D721Med (cell line): ENCODE data around the gene SLC51A.

ENCODE experiments used
- DNase-seq: peaks from one replicate; pipeline ENCODE4 v3.0.0; 2011; ENCODE audit warnings: low spot score; ENCODE audit not compliant: insufficient read length
- FAIRE-seq: peaks from 2 replicates; lab custom pipeline; 2011; peaks lifted over from hg19 to GRCh38; lab: Jason Lieb, UNC
- CTCF ChIP-seq: IDR thresholded peaks from 2 replicates; pipeline ENCODE4 v1.5.1; 2012; ENCODE audit warnings: mild to moderate bottlenecking, control low read depth; ENCODE audit not compliant: insufficient read depth; ENCODE audit errors: missing control alignments

Gene SLC51A

GRCh38 chr3:196227121-196227561 is 10.8 kb downstream of the SLC51A start:
- FAIRE-seq (no peak), DNase-seq (no peak)
- no peak for TF ChIP-seq CTCF

GRCh38 chr3:196227629-196228493 is 11.5 kb downstream of the SLC51A start:
- FAIRE-seq (no peak), DNase-seq (no peak)
- no peak for TF ChIP-seq CTCF

- no peak for FAIRE-seq
- TF ChIP-seq CTCF = no peak
- DNase-seq = no peak
Observed at GRCh38 chr3:196232154-196232881, 16.0 kb downstream of the SLC51A start.

- DNase-seq = no peak
- TF ChIP-seq CTCF = no peak
- FAIRE-seq = no peak
Observed at GRCh38 chr3:196232882-196233251, 16.5 kb downstream of the SLC51A start.

- no peak for DNase-seq
- TF ChIP-seq CTCF = no peak
- no peak for FAIRE-seq
Observed at GRCh38 chr3:196235452-196236122, 19.3 kb downstream of the SLC51A start.

GRCh38 chr3:196236223-196236622 is 19.9 kb downstream of the SLC51A start:
- DNase-seq (no peak), FAIRE-seq (no peak)
- no peak for TF ChIP-seq CTCF

- DNase-seq (peak; percentile 56), FAIRE-seq (no peak)
- TF ChIP-seq CTCF = no peak
Observed at GRCh38 chr3:196237203-196237602, 20.9 kb downstream of the SLC51A start.
